ENCODE data around the gene INO80C. TPM values are rescaled to one million over a fixed set of nuclear protein-coding genes. Genes with fewer than 3 reads are reported as not detected.

The INO80C gene
- total RNA-seq, 1 donor from 2014 or later, result 25.8 TPM

- ATAC-seq, result no peak
- Histone ChIP-seq H3K27me3 (ENCODE audit: low read depth) (no peaks in the 10 kb centered on the region), H3K4me1 (peaks cover 31% of the 10 kb centered on the region), H3K4me3 (no peak overlapping the region), H3K36me3 (no peaks in the 10 kb centered on the region), H3K27ac (no peak overlapping the region), H3K9me3 (no peaks in the 10 kb centered on the region)
- intact Hi-C loops (cut with DNase I), result no loop called here
- no peak for DNase-seq
- TF ChIP-seq, protein P1, sequence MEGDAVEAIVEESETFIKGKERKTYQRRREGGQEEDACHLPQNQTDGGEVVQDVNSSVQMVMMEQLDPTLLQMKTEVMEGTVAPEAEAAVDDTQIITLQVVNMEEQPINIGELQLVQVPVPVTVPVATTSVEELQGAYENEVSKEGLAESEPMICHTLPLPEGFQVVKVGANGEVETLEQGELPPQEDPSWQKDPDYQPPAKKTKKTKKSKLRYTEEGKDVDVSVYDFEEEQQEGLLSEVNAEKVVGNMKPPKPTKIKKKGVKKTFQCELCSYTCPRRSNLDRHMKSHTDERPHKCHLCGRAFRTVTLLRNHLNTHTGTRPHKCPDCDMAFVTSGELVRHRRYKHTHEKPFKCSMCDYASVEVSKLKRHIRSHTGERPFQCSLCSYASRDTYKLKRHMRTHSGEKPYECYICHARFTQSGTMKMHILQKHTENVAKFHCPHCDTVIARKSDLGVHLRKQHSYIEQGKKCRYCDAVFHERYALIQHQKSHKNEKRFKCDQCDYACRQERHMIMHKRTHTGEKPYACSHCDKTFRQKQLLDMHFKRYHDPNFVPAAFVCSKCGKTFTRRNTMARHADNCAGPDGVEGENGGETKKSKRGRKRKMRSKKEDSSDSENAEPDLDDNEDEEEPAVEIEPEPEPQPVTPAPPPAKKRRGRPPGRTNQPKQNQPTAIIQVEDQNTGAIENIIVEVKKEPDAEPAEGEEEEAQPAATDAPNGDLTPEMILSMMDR (IDR thresholded peaks at IDR 0.05), result no peak
Observed at GRCh38 chr18:35528749-35529274, 31.1 kb upstream of the INO80C start.

GRCh38 chr18:35526495-35527059, 28.8 kb upstream of the INO80C start:
- intact Hi-C loops (cut with DNase I), result no loop called here
- DNase-seq (peak; percentile 59), ATAC-seq (peak; percentile 52 to 63)
- peaks cover 41% of the 10 kb centered on the region for H3K4me1 ChIP-seq
- no peaks in the 10 kb centered on the region for H3K27me3 ChIP-seq (ENCODE audit: low read depth)
- peak overlapping the region; percentile 24 for H3K4me3 ChIP-seq
- peak overlapping the region; percentile 33 for H3K27ac ChIP-seq
- TF ChIP-seq, protein P1 (IDR thresholded peaks at IDR 0.05), result no peak
- no peaks in the 10 kb centered on the region for H3K9me3 ChIP-seq
- H3K36me3 ChIP-seq, result no peaks in the 10 kb centered on the region

DNA sequence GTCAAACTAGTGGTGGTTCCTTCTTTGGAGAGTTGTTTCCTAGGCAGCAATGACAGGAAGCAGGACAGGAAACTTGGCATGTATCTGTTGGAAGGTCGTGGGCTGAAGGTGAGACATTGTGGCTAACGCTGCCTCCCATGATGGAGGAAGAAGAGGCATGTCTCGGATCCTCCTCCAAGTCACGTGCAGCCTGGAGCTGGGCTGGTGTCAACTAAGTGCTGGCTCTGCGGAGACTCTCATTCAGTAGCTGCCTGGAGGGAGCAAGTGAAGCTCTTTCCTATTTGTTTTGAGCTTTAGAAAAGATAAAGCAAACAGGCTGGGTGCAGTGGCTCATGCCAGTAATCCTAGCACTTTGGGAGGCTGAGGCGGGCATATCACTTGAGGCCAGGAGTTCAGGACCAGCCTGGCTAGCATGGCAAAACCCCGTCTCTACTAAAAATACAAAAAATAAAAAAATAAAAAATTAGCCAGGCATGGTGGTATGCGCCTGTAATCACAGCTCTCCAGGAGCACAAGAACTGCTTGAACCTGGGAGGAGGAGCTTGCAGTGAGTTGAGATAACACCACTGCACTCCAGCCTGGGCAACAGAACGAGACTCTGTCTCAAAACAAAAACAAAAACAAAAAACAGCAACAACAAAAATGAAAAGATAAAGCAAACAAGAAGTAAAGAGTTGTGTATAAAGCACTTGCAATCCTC, 28.2 kb upstream of the INO80C start:
- intact Hi-C loops (cut with DNase I), result no loop called here
- H3K4me1 ChIP-seq, result peaks cover 41% of the 10 kb centered on the region
- H3K4me3 ChIP-seq, result peak overlapping the region; percentile 24
- no peaks in the 10 kb centered on the region for H3K36me3 ChIP-seq
- H3K27ac ChIP-seq, result peak overlapping the region; percentile 33
- ATAC-seq (peak; percentile 77 to 88), DNase-seq (no peak)
- TF ChIP-seq, protein P1 (IDR thresholded peaks at IDR 0.05), result no peak
- no peaks in the 10 kb centered on the region for H3K9me3 ChIP-seq
- H3K27me3 ChIP-seq (ENCODE audit: low read depth), result no peaks in the 10 kb centered on the region

- peak; percentile 33 to 52 for ATAC-seq
Observed at GRCh38 chr18:35524226-35524625, 26.5 kb upstream of the INO80C start.

DNA sequence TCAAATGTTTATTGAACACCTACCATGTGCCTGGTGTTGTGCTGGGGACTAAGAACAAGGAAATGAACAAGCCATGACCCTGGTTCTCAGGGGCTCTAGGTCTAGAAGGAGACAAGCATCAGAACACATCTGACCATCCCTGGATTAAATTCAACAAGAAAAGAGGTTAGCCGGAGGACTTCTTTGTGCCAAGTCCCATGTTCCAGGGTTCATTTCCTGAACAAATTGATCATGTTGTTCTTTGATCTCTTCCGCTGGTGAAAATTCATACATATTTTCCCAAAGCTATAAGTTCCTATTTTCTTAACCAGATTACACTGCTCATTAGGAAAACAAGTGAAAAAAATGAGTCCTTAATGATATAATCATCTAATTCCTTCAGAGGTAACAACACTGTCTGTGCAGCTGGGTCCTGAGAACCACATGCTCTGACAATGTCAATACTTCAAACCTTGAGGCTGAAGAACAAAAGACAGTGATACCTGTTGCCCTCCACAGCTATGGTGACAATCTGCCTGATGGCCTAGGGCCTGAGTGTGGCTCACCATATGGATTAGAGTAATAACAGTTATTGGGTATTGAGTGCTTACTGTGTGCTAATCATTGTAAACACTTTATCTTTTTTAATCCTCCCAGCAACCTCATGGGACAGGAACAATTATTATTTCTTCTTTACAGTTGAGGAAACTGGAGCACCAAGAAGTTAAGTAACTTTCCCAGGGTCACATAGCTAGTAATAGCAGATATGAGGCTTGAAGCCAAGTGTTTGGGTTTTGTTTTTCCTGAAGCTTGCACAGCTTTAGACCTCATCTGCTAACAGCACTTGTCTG, 24.6 kb upstream of the INO80C start:
- H3K27ac ChIP-seq, result no peak overlapping the region
- no peaks in the 10 kb centered on the region for H3K36me3 ChIP-seq
- intact Hi-C loops (cut with DNase I), result no loop called here
- H3K27me3 ChIP-seq (ENCODE audit: low read depth), result no peaks in the 10 kb centered on the region
- no peak overlapping the region for H3K4me3 ChIP-seq
- no peaks in the 10 kb centered on the region for H3K9me3 ChIP-seq
- no peak for DNase-seq
- no peak for ATAC-seq
- TF ChIP-seq, protein P1 (IDR thresholded peaks at IDR 0.05), result no peak
- peaks cover 40% of the 10 kb centered on the region for H3K4me1 ChIP-seq

More at GRCh38 chr18:35524226-35524625, 26.5 kb upstream of the INO80C start:
- peak; percentile 57 for DNase-seq
- Histone ChIP-seq H3K27ac (no peak overlapping the region), H3K27me3 (ENCODE audit: low read depth) (no peaks in the 10 kb centered on the region), H3K36me3 (no peaks in the 10 kb centered on the region), H3K4me3 (no peak overlapping the region), H3K4me1 (peaks cover 41% of the 10 kb centered on the region), H3K9me3 (no peaks in the 10 kb centered on the region)
- TF ChIP-seq, protein P1 (IDR thresholded peaks at IDR 0.05), result no peak
- intact Hi-C loops (cut with DNase I), result no loop called here

Measured in lower lobe of right lung (tissue), 2 donors.